ENCODE results near the gene XPR1.
"Not testable (repeated sequence)": the region's sequence is repeated elsewhere in the genome, so short reads cannot be mapped to it uniquely, and the experiment has no call there.

The XPR1 gene

DNA sequence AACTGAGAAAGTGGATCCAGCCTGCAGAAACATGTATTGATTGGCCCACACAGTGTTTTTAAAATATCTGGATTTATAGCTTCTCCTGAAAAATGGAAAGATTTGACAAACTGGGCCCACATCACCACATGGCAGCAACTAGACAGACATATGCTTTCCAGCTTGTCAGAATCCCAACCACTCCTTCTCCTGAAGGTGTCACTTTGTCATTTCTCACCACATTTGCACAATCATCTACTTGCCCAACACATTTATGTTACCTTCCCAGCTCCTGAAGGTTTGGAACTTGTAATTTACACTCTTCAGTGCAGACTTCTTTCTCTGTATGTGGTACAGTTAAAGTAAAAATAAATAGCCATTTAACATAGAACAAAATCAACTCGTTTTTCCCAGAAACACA is 154.8 kb downstream of the XPR1 start:
- no peak for DNase-seq

DNA sequence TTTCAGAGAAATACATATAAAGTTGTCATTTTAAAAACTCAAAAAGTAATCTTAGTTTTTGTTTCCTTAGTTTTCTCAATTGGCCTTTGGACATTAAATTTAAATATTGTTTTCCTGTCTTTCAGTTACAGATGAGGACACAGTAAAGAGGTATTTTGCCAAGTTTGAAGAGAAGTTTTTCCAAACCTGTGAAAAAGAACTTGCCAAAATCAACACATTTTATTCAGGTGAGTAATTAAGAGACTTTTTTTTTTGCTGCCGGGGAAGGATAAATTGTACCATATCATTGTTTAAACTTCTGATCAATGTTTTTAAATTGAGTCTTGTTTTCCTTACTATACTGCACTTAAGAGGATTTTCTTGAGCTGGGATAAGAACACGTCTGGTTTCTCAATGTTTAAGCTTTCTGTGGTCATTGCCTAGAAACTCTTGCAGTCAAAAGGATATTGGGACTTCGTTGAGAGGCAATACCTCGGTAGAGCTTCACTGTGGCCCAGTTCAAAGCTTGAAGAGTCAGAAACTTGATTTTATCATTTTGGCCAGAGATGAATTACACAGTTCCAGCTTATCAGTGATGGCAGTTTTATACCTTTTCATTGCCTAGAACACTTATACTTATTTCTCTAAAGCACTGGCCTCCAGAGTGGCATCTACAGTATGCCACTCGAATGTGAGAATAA is 155.9 kb downstream of the XPR1 start:
- no peak for DNase-seq

DNA sequence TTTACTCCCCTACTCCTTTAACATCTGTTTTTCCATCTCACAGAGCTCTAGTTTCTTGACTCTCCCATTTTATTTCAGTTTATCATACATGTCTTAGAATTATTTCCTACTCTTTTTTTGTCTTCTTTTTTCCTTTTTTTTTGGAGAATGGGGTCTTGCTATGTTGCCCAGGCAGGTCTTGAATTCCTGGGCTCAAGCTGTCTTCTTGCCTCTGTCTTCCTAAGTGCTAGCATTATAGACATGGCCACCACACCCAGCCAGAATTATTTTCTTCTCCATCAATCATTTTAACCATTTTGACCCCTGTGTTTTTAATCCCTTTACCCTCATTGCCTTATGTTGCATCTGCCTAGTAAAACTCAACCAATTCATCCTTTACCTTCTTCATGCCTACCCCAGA is 157.6 kb downstream of the XPR1 start:
- DNase-seq: no peak

DNA sequence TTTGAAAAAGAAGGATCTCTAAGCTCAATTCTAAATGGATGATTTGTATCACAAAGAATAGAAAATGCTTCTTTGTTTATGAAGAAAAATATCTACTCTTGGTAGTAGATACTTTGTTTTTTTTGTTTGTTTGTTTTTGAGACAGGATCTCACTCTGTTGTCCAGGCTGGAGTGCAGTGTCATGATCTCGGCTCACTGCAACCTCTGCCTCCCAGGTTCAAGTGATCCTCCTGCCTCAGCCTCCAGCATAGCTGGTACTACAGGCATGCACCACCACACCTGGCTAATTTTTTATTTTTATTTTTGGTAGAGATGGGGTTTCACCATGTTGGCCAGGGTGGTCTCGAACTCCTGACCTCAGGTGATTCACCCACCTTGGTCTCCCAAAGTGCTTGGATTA is 159.3 kb downstream of the XPR1 start:
- DNase-seq: not testable (repeated sequence)

DNA sequence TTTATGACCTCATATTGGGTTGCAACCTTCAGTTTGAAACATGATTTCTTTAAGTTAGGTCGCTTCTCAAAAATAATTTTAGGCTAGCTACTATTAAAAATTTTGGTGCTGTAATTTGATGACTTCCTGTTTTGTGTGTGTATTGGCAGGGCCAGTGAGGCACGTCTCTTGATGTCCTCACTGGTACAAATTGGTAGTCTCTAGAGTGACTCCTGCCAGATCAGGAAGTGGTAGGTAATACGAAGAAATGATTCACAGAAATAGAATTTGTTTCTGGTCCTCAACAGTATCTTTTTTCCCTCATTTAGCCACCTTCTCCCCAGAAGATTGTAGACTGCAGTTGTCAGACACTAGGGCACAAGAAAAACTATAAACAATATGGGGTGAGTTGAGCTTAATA is 160.0 kb downstream of the XPR1 start:
- peak; percentile 19 for DNase-seq

DNA sequence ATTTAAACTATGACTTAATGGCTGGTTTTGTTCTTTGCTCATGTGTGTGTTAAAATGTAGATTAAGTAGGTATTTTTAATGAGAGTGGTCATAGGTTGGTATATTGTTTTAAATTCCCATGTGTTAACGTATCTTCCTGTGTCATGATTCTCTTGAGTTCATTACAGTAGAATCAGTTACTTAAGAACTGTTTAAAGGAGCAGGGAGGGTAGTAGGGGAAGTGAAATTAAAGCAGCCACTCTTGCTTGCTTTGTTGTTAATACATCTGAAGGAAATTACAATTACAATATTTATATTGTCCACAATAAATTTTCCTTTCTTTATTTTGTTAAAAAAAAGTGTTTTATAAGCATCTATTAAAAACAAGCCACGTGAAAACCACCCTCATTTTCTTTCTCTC is 161.6 kb downstream of the XPR1 start:
- DNase-seq: no peak

DNA sequence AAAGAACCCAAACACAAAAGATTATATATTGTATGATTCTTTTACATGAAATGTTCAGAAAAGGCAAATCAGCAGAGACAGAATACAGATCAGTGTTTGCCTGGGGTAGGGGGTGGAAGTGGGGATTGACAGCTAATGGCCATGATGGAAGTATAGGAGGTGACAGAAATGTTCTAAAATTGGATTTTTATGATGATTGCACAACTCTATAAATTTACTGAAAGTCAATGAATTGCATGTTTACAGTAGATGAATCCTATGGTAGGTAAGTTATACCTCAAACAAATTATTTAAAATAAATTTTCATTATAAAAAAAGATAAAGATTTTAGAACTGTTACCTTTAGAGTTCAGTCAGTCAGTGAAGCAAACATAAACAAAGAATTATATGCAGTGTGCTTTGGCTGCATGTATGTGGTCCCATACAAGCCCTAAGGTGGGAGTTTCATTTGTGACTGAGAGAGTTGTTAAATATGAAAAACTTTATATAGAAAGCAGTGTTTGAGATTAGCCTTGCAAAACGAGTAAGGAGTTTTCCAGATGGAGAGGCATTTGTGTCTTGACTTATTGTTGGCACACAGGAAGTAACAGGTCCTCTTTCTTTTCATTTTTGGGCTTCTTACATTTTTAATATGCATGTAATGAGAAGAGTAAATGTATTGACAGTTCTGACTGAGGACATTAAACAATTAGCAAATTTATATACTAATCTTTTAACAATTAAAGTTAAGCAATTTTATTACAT is 165.2 kb downstream of the XPR1 start:
- DNase-seq: no peak

DNA sequence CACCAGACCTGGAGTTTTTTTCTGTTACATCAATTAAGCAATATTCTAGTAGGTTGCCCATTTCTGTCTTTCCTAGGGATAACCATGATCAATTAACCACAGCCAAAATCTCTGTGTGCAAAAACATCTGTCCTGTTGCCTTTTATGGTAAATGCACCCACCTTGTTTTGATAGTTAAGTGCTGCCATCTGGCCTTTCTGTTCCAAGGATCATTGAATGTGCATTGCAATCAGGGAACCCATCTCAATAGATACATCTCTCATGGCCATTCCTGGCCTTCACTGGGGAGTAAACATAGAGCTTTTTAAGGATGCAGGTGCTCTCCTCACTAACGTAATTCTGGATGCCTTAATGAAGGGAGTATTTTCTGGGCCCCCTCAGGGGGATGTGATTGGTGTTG is 169.1 kb downstream of the XPR1 start:
- no peak for DNase-seq

DNA sequence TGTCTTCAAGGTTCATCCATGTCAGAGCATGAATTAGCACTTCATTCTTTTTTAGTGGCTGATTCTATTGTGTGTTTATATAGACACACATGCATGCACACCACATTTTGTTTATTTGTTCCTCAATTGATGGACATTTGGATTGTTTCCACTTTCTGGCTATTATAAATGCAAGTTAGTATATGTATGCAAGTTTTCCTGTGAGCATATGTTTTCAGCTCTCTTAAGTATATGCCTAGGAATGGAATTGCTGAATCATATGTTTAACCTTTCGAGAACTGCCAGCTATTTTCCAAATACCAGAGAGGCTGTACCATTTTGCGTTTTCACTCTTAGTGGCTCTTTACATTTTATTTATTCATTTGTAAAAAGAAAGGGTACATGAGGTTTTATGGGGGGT is 171.0 kb downstream of the XPR1 start:
- no peak for DNase-seq

DNA sequence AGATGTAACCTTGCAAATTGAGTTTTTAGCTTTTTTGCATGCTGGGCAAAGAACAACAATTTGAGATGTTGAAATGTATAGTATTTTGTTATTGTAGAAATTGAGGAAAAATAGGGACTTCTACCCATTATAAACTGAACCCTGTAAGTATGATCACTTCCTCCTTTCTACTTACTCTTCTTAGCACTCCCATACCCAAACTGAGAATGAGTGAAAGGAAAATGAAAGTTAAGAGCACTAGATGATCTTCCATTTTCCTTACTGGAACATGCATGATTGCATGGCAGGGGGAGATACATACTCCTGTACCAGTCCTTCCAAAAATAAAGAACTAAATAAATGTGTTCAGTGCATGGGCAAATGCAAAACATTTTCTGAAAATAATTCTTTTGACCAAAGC is 173.5 kb downstream of the XPR1 start:
- DNase-seq: peak; percentile 84

DNA sequence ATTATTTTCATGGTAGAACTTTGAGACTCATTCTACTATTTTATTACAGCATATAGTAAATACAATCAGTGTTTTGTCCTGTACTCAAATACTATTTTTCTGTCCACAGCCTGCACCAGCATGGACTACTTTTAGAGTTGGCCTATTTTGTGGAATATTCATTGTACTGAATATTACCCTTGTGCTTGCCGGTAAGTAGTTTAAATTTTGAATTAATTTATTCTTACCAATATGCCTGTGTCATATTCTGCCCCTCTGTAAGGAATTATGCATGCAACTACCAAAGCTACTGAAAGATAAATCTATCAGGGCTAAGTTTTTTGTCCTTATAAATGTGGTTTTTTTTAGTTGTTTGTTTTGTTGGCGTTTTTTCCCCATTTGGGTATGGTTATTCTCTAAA is 179.5 kb downstream of the XPR1 start:
- no peak for DNase-seq

DNA sequence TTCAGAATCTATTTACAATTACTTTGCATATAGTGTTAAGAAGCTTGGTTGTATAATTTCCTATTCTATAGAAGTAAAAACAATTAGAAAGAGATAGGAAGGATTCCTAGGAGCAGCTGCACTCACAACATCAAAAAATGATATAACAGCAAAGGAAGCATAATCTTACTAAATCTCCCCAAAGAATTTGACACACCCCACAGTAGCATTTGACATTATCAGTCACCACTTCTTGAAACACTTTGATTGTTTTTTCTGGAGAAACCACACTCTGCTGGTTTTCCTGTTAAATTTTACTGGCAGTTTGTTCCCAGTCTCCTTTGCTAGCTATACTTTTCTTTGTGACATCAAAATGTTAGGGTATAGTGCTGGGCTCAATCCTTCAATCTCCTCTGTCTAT is 180.1 kb downstream of the XPR1 start:
- DNase-seq: no peak

DNA sequence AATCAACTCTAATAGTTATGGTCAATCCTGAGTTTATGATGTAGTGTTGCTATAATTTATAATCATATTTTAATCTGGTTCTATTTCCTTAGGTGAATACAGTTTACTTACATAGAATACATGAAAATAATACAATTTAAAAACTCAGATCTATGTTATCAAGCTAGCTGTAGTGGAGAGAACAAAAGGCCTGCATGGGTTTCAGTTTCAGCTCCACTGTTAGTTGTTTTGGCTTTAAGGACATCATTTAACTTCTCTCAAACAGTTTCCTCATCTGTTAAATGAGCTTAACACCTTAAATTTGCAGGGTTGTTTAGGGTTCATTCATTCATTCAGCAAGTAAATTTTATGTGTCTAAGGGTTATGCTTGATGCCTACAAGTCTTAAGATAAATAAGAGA is 182.4 kb downstream of the XPR1 start:
- DNase-seq: no peak

DNA sequence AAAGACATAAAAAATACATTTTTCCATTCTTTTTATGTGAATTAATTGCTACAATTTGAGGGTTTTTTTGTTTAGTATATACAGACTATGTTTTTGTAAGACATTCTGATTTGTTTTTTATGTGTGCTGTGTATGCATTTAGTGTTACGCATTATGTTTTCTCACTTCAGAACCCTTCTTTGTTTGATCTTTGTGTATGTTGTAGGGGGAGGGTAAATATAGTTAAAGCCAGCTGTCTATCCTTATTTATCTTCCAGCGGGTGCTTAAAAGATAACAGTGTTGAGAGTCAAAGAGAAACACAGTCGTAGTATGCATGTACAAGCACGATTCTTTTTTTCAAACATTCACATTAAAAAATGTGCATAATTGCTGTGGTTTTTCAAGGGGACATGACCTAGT is 183.4 kb downstream of the XPR1 start:
- DNase-seq: peak; percentile 33

DNA sequence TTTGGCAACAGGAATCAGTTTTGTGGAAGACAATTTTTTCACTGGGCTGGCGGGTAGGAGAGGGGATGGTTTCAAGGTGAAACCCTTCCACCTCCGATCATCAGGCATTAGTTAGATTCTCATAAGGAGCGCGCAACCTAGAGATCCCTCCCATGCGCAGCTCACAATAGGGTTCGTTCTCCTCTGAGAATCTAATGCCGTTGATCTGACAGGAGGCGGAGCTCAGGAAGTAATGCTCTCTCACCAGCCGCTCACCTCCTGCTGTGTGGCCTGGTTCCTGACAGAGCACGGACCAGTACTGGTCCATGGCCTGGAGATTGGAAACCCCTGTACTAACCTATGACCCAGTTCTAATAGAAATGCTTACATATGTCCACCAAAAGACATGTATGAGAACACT is 184.3 kb downstream of the XPR1 start:
- DNase-seq: no peak

DNA sequence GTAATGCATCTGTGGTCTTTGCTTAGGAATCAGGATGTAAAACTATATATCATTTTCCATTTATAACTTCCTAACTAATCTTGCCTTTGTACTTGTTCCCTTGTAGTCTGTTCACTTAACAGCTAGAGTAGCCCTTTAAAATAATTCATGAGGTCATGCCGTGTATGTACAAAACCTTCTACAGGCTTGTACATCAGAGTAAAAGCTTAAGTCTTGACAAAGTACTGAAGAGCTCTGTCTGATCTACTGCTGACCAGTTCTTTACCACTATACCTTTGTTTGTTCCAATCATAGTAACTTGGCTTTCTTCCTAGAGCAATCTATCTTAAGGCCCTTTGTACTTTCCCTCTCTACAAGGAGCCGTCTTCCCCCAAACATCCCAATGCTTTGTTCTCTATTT is 190.1 kb downstream of the XPR1 start:
- DNase-seq: no peak

DNA sequence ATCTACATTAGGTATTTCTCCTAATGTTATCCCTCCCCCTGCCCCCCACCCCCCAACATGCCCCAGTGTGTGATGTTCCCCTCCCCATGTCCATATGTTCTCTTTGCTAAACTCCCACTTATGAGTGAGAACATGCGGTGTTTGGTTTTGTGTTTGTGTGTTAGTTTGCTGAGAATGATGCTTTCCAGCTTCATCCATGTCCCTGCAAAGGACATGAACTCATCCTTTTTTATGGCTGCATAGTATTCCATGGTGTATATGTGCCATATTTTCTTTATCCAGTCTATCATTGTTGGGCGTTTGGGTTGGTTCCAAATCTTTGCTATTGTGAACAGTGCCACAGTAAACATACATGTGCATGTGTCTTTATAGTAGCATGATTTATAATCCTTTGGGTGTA is 199.7 kb downstream of the XPR1 start:
- not testable (repeated sequence) for DNase-seq

DNA sequence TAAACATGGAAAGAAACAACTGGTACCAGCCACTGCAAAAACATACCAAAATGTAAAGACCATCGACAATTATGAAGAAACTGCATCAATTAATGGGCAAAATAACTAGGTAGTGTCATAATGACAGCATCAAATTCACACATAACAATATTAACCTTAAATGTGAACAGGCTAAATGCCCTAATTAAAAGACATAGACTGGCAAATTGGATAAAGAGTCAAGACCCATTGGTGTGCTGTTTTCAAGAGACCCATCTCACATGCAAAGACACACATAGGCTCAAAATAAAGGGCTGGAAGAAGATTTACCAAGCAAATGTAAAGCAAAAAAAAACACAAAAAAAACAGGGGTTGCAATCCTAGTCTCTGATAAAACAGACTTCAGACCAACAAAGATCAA is 201.4 kb downstream of the XPR1 start:
- not testable (repeated sequence) for DNase-seq

DNA sequence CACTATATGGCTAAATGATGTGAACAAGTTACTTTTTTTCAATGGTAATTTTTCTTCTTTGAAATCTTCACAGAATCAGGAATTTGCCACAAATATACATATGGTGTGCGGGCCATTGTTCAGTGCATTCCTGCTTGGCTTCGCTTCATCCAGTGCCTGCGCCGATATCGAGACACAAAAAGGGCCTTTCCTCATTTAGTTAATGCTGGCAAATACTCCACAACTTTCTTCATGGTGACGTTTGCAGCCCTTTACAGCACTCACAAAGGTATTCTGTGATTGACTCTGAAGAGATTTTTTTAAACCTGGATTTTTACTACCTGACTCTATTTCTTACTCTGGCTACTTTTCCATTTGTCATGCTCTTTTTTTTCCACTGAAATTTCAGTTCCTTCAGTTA is 204.6 kb downstream of the XPR1 start:
- no peak for DNase-seq

DNA sequence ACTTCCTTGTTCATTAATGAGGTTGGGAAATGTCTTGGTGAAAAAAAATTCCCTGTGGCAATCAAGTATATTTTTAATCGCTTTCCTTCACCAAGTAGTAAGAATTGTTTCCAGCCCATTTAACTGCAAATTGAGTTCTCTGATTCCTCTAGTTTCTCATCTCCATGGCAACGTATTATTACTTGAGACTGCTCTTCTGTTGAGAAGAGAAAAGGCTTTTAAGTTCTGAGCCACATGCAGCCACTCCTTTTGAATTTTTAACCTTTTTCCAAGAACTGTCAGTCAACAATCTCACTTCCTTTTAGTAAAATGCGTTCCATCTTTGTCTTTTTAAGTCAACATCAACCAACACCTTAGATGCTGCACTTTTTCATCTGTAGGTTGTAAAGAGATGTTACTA is 205.2 kb downstream of the XPR1 start:
- no peak for DNase-seq

DNA sequence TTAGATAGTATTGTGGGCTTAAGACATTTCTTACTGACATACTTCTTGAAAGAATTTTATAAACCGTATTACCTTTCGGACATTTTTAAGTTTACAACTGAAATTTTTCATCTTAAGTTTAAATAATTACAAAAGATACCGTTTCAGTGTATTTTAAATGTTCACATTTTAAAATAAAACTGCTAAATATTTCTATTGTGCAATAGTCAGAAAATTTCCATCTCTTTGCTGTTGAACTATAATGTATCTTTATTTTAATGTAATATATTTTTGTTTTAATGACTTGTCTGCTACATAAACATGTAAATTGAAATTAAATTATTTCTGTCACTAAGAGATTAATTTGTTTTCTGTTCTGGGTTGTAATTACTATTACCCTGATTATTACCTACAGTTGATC is 206.7 kb downstream of the XPR1 start:
- DNase-seq: no peak

DNA sequence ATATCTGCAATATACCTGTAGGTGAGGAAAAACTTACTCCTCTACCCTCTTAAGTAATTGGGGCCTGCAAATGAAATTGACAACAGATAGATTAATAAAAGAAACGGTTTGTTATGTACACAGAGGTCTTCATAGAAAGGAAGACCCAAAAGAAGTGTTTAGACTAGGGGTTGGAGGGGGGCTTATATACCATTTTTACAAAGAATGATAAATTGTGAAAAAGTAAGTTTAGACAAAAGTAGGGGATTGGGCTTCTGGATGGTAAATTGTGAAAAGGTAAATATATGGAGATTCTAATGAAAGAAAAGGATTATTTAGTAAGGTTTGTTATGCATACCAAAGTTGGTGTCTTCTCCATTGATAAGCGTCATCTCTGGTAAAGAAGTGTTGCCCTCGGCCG is 207.7 kb downstream of the XPR1 start:
- DNase-seq: no peak

DNA sequence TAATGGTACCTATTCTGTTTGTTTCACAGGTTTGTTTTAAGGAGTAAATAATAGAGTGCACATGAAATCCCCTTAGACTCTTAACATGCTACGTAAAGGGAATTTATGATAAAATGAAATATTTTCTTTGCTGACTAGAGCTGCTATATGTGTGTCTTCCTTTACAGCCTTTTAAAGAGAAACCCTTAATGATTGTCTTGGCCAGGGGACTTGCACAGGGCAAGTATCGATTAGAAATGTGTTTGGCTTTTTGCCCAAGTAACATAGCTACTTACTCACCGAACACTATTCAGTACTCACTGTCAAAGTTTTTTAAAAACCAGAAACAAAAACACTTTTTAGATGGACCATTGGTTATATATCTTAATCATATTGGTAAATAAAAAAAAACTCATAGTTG is 209.6 kb downstream of the XPR1 start:
- DNase-seq: no peak

DNA sequence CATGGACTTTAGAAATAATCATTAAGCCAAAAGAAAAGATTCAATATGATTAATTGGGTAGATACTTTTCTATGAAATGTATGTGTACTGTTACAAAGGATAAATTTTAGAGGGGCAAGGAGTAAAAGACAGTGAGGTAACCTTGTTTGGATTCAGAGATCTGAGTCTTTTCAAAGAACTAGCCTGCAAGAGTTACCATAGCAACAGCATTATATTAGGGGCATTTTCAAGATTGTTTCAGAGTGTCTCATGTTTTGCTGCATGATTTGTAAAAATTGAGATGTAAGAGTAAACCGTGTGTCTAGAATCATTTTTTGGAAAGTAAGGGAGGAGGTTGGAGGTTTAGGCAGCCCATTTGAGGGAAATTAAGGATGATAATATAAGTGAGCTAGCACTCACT is 210.2 kb downstream of the XPR1 start:
- DNase-seq: no peak
